ENCODE measurements around the gene USP44.

DNA sequence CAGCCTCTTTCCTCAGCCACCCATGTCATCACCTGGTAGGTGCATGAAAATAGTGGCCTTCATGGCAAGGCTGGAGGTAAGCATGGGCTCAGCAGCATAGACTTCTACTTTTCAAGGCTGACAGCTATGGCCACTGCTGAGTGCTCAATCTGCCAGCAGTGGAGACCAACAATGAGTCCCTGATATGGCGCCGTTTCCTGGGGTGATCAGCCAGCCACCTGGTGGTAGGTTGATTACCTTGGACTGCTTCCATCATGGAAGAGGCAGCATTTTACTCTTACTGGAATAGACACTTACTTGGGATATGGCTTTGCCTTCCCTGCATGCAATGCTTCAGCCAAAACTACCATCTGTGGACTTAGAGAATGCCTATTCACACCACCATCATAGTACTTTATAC lies 39.5 kb upstream of the USP44 start:
- TF ChIP-seq, protein P1, sequence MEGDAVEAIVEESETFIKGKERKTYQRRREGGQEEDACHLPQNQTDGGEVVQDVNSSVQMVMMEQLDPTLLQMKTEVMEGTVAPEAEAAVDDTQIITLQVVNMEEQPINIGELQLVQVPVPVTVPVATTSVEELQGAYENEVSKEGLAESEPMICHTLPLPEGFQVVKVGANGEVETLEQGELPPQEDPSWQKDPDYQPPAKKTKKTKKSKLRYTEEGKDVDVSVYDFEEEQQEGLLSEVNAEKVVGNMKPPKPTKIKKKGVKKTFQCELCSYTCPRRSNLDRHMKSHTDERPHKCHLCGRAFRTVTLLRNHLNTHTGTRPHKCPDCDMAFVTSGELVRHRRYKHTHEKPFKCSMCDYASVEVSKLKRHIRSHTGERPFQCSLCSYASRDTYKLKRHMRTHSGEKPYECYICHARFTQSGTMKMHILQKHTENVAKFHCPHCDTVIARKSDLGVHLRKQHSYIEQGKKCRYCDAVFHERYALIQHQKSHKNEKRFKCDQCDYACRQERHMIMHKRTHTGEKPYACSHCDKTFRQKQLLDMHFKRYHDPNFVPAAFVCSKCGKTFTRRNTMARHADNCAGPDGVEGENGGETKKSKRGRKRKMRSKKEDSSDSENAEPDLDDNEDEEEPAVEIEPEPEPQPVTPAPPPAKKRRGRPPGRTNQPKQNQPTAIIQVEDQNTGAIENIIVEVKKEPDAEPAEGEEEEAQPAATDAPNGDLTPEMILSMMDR (IDR thresholded peaks at IDR 0.05) = no peak
- TF ChIP-seq POLR2A (IDR thresholded peaks at IDR 0.05; ENCODE audit: low read depth) (no peak), POLR2AphosphoS5 (IDR thresholded peaks at IDR 0.05) (no peak), EP300 (IDR thresholded peaks at IDR 0.05) (no peak)

Data from esophagus muscularis mucosa (tissue), 4 donors.